H1 (cell line): ENCODE data around the gene RREB1. TPM values are rescaled to one million over a fixed set of nuclear protein-coding genes. Genes with fewer than 3 reads are reported as not detected.
"Not testable (repeated sequence)": the region's sequence is repeated elsewhere in the genome, so short reads cannot be mapped to it uniquely, and the experiment has no call there.

Experiments used
- CTCF ChIA-PET: fragments of 300-600 bp; sonication (Branson Sonifier 250); formaldehyde crosslinking; loops from one replicate; lab custom pipeline; 2021; ENCODE audit not compliant: partially characterized antibody; lab: Charles Lee
- POLR2A ChIA-PET: fragments of 300-600 bp; sonication (Branson Sonifier 250); formaldehyde crosslinking; loops from one replicate; lab custom pipeline; 2021; ENCODE audit warnings: inconsistent platforms; ENCODE audit not compliant: partially characterized antibody; lab: Charles Lee
- DNase-seq, 2 experiments: peaks; one replicate each; pipeline versions ENCODE4 v3.0.0 to v3.0.0-alpha.2; 2010 to 2022; ENCODE audit warnings: low spot score in 2 of 2, low read depth in 1 of 2, mixed read lengths in 1 of 2
- FAIRE-seq: peaks from 2 replicates; lab custom pipeline; 2011; peaks lifted over from hg19 to GRCh38; lab: Jason Lieb, UNC
- H2AFZ ChIP-seq: 2 replicates; pipeline ENCODE4 v1.8.1; 2012; ENCODE audit warnings: low read length, inconsistent platforms
- H2AK5ac ChIP-seq: 2 replicates; pipeline ENCODE4 v1.6.1; 2013; ENCODE audit warnings: low read depth, low read length
- H2BK120ac ChIP-seq: replicated peaks from 2 replicates; pipeline ENCODE3; 2013; ENCODE audit warnings: low read depth, low read length, inconsistent platforms
- H2BK12ac ChIP-seq: 2 replicates; pipeline ENCODE4 v1.6.1; 2013; ENCODE audit warnings: low read depth, low read length
- H2BK15ac ChIP-seq: 2 replicates; pipeline ENCODE4 v1.6.1; 2013; ENCODE audit warnings: low read length
- H2BK20ac ChIP-seq: 2 replicates; pipeline ENCODE4 v1.6.1; 2013; ENCODE audit warnings: low read length
- H2BK5ac ChIP-seq: 2 replicates; pipeline ENCODE4 v1.6.1; 2013; ENCODE audit warnings: low read depth, low read length
- H3K14ac ChIP-seq: 2 replicates; pipeline ENCODE4 v1.6.1; 2013; ENCODE audit warnings: inconsistent platforms; ENCODE audit not compliant: insufficient read length
- H3K18ac ChIP-seq: 2 replicates; pipeline ENCODE4 v1.6.1; 2013; ENCODE audit warnings: low read length; ENCODE audit errors: extremely low read depth
- H3K23ac ChIP-seq: 2 replicates; pipeline ENCODE4 v1.6.1; 2013; ENCODE audit warnings: inconsistent platforms; ENCODE audit not compliant: insufficient read length
- H3K23me2 ChIP-seq: 2 replicates; pipeline ENCODE4 v1.6.1; 2013; ENCODE audit warnings: low read depth, low read length
- H3K27ac ChIP-seq: 2 replicates; pipeline ENCODE4 v1.6.1; 2011; ENCODE audit warnings: low read depth, low read length, inconsistent platforms
- H3K27me3 ChIP-seq, 4 experiments: replicated peaks in 1 of 4; 1 replicate in 1 of 4; 2 replicates in 3 of 4; pipeline versions ENCODE4 v1.6.1 to v1.8.1; 2011 to 2013; ENCODE audit warnings: low read length in 3 of 4, mild to moderate bottlenecking in 3 of 4, inconsistent platforms in 2 of 4, mixed read lengths in 2 of 4, moderate library complexity in 1 of 4; ENCODE audit not compliant: control insufficient read depth in 3 of 4, insufficient read depth in 3 of 4; ENCODE audit errors: extremely low read depth in 1 of 4
- H3K36me3 ChIP-seq, 4 experiments: 2 replicates each; pipeline versions ENCODE4 v1.6.1 to v1.8.1; 2011 to 2013; ENCODE audit warnings: mild to moderate bottlenecking in 4 of 4, low read length in 3 of 4, moderate library complexity in 2 of 4, control low read depth in 1 of 4, inconsistent platforms in 1 of 4; ENCODE audit not compliant: insufficient read depth in 4 of 4, control insufficient read depth in 2 of 4
- H3K4ac ChIP-seq: replicated peaks from 2 replicates; pipeline ENCODE3; 2013; ENCODE audit warnings: low read length, low read depth, mixed read lengths, inconsistent platforms; ENCODE audit not compliant: insufficient read length
- H3K4me1 ChIP-seq, 4 experiments: replicated peaks in 1 of 4; 1 replicate in 1 of 4; 2 replicates in 3 of 4; pipeline versions ENCODE4 v1.6.1 to v1.8.1; 2011 to 2013; ENCODE audit warnings: low read length in 3 of 4, inconsistent platforms in 2 of 4, mixed read lengths in 1 of 4; ENCODE audit not compliant: insufficient read depth in 4 of 4, control insufficient read depth in 3 of 4
- H3K4me2 ChIP-seq, 2 experiments: 2 replicates each; pipeline versions ENCODE4 v1.6.1 to v1.8.1; 2011 to 2013; ENCODE audit warnings: low read depth in 2 of 2, low read length in 2 of 2, control low read depth in 1 of 2, inconsistent platforms in 1 of 2, mild to moderate bottlenecking in 1 of 2; ENCODE audit not compliant: insufficient read depth in 1 of 2
- H3K4me3 ChIP-seq, 4 experiments: fragments of 200-600, 300-600 bp in 1 of 4; sonication (generic), shearing (Covaris generic), sonication (Bioruptor Twin) in 1 of 4; 2 replicates each; pipeline versions ENCODE4 v1.5.1 to v1.8.1; 2011 to 2016; ENCODE audit warnings: low read length in 4 of 4, low read depth in 3 of 4, control low read depth in 2 of 4, inconsistent platforms in 2 of 4, mild to moderate bottlenecking in 2 of 4, mixed read lengths in 1 of 4, moderate library complexity in 1 of 4; ENCODE audit not compliant: insufficient read depth in 2 of 4; ENCODE audit errors: extremely low read depth in 1 of 4
- H3K56ac ChIP-seq: replicated peaks from 2 replicates; pipeline ENCODE3; 2013; ENCODE audit warnings: low read depth, mild to moderate bottlenecking, mixed read lengths, low read length, inconsistent platforms; ENCODE audit not compliant: insufficient read length
- H3K79me1 ChIP-seq: 2 replicates; pipeline ENCODE4 v1.6.1; 2013; ENCODE audit warnings: low read depth, low read length, control low read depth
- H3K79me2 ChIP-seq, 2 experiments: 2 replicates each; pipeline versions ENCODE4 v1.6.1 to v1.8.1; 2012 to 2013; ENCODE audit warnings: low read length in 2 of 2, mild to moderate bottlenecking in 2 of 2, inconsistent platforms in 1 of 2; ENCODE audit not compliant: insufficient read depth in 2 of 2, control insufficient read depth in 1 of 2
- H3K9ac ChIP-seq, 4 experiments: replicated peaks in 1 of 4; 1 replicate in 1 of 4; 2 replicates in 3 of 4; pipeline versions ENCODE4 v1.6.1 to v1.8.1; 2011 to 2013; ENCODE audit warnings: low read depth in 3 of 4, low read length in 3 of 4, control low read depth in 2 of 4, mild to moderate bottlenecking in 2 of 4, moderate library complexity in 2 of 4, inconsistent platforms in 1 of 4; ENCODE audit errors: extremely low read depth in 1 of 4
- H3K9me3 ChIP-seq, 2 experiments: 2 replicates each; pipeline versions ENCODE4 v1.6.1 to v1.8.1; 2012 to 2013; ENCODE audit warnings: mild to moderate bottlenecking in 2 of 2, moderate library complexity in 2 of 2, control low read depth in 1 of 2, inconsistent platforms in 1 of 2, low read depth in 1 of 2, low read length in 1 of 2, mixed read lengths in 1 of 2; ENCODE audit not compliant: insufficient read depth in 2 of 2
- H4K20me1 ChIP-seq, 2 experiments: replicated peaks in 1 of 2; 2 replicates each; pipeline versions ENCODE3 to v1.8.1; 2011 to 2013; ENCODE audit warnings: inconsistent platforms in 2 of 2, low read length in 2 of 2, mild to moderate bottlenecking in 1 of 2; ENCODE audit not compliant: insufficient read depth in 2 of 2, control insufficient read depth in 1 of 2
- H4K5ac ChIP-seq: 2 replicates; pipeline ENCODE4 v1.6.1; 2013; ENCODE audit warnings: low read length, low read depth, mixed read lengths, inconsistent platforms; ENCODE audit not compliant: insufficient read length
- H4K8ac ChIP-seq: 2 replicates; pipeline ENCODE4 v1.8.0; 2013; ENCODE audit warnings: mild to moderate bottlenecking, moderate library complexity, low read length, inconsistent platforms; ENCODE audit not compliant: insufficient read depth; ENCODE audit errors: extremely low read depth
- H4K91ac ChIP-seq: replicated peaks from 2 replicates; pipeline ENCODE3; 2013; ENCODE audit warnings: low read length, mixed read lengths, inconsistent platforms; ENCODE audit not compliant: insufficient read length
- MAFK ChIP-seq: IDR thresholded peaks from 2 replicates; pipeline ENCODE4 v1.6.1; 2012; ENCODE audit warnings: low read depth, mild to moderate bottlenecking, improper control_type of control experiment, low read length
- POLR2AphosphoS5 ChIP-seq: IDR thresholded peaks from 2 replicates; pipeline ENCODE4 v1.6.1; 2011; ENCODE audit warnings: low read depth, low read length
- WGBS, 2 experiments: shearing (Covaris generic) in 1 of 2; methylation state at CpG; one replicate each; pipeline versions ENCODE4 v1.1.6 to v1.1.7; 2013 to 2015; ENCODE audit warnings: low lambda C conversion rate in 2 of 2, mixed read lengths in 2 of 2, inconsistent platforms in 1 of 2, low coverage in 1 of 2, missing lambda C conversion rate in 1 of 2; ENCODE audit not compliant: insufficient replicate concordance in 2 of 2, insufficient coverage in 1 of 2, insufficient read length in 1 of 2; ENCODE audit errors: extremely low coverage in 1 of 2, missing lambda C conversion rate in 1 of 2; 5-methylcytosine and 5-hydroxymethylcytosine counted together
- polyA plus RNA-seq, 7 experiments: library from polyadenylated mRNA; depleted of rRNA in 3 of 7; stranded (reverse) in 5 of 7; unstranded in 2 of 7; fragments of >200 nt in 5 of 7; fragments of 200-250 nt in 2 of 7; gene quantifications; 1 replicate in 5 of 7; 2 replicates in 1 of 7; 4 replicates in 1 of 7; pipeline versions ENCODE4 v1.2.1 to v1.2.3, GENCODE V29; 2011 to 2013; ENCODE audit warnings: missing spikeins in 2 of 7, mixed read lengths in 2 of 7
- total RNA-seq: library from RNA; stranded (reverse); fragmentation: NEBNext Ultra II Directional; extraction: Animal tissue kit (Norgen Biotek cat#: 25700); gene quantifications from 2 replicates; pipeline ENCODE4 v1.2.1, GENCODE V29; 2021

Gene RREB1
- total and polyA plus RNA-seq, 2 of the 8 experiments (the other 6 are each of a cell fraction or from before 2014, with no cell fraction given), result 3.9 to 34.7 TPM

DNA sequence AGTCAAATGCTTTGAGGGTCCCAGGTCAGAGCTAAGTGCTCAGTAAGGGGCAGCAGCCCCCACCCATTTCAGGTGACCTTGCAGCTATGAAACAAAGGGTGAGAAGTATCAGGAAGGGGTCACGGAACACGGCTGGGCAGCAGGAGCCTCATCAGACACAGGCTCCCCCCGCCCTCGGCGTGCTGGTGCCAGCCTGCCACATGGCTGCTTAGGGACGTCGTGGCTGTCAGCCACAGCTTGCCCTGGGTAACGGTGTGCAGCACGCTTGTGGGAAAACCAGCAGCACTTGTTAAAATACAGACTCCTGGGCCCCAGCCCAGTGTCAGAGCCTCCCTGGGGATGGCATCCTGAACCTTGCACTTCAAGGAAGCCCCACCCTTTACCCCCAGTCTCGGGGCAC is 165.9 kb downstream of the RREB1 start:
- H3K79me2 ChIP-seq, result no peaks in the 10 kb centered on the region
- no peaks in the 10 kb centered on the region for H3K27me3 ChIP-seq
- no peak overlapping the region for H2AFZ ChIP-seq
- H3K23me2 ChIP-seq, result no peaks in the 10 kb centered on the region
- no peak overlapping the region for H3K56ac ChIP-seq
- no peak overlapping the region for H4K5ac ChIP-seq
- H4K8ac ChIP-seq, result no peak overlapping the region
- no peak overlapping the region for H2BK20ac ChIP-seq
- no peak overlapping the region for H2BK120ac ChIP-seq
- H3K23ac ChIP-seq, result no peak overlapping the region
- H4K20me1 ChIP-seq, result no peaks in the 10 kb centered on the region
- no peaks in the 10 kb centered on the region for H3K9me3 ChIP-seq
- ChIA-PET POLR2A (no interaction called here), CTCF (interaction anchor here (1.6 to 3.0 kb wide), 2 partner anchors 8 to 30 kb away, joined by 4 to 26 read pairs; no protein-coding TSS in a partner anchor)
- no peak for TF ChIP-seq POLR2AphosphoS5
- TF ChIP-seq MAFK, result no peak
- H2BK15ac ChIP-seq, result no peak overlapping the region
- H3K4ac ChIP-seq, result no peak overlapping the region
- DNase-seq, result peak in 1 of 2 experiments; percentile 39
- no peak overlapping the region for H3K4me3 ChIP-seq
- no peak overlapping the region for H3K9ac ChIP-seq
- no peak overlapping the region for H2BK12ac ChIP-seq
- H3K79me1 ChIP-seq, result no peaks in the 10 kb centered on the region
- FAIRE-seq, result no peak
- no peak overlapping the region for H3K18ac ChIP-seq
- WGBS, 2 experiments, result 81% methylated on average over 10 of the region's 10 CpGs; no CpG with 5 or more reads in 1 of the 2 experiments
- H2BK5ac ChIP-seq, result no peak overlapping the region
- H3K36me3 ChIP-seq, result no peaks in the 10 kb centered on the region
- no peak overlapping the region for H3K27ac ChIP-seq
- H3K4me2 ChIP-seq, result no peak overlapping the region
- no peaks in the 10 kb centered on the region for H3K4me1 ChIP-seq
- no peak overlapping the region for H2AK5ac ChIP-seq
- no peak overlapping the region for H4K91ac ChIP-seq
- no peak overlapping the region for H3K14ac ChIP-seq

DNA sequence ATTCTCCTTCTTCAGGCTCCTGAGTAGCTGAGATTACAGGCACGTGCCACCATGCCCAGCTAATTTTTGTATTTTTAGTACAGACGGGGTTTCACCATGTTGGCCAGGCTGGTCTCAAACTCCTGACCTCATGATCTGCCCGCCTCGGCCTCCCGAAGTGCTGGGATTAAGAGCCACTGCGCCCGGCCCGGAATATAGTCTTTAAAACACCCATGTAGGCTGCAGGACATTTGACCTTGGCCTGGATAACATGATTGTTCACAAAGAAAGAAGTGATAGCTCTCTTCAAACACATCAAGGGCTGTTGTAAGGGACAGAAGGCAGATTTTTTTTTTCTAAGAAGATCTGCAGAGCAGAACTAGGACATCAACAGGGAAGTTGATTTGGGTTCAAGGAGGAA is 166.8 kb downstream of the RREB1 start:
- FAIRE-seq, H3K23me2 ChIP-seq, H3K4me2 ChIP-seq, H3K4me3 ChIP-seq, H3K9ac ChIP-seq, H2BK5ac ChIP-seq, H4K20me1 ChIP-seq, H3K14ac ChIP-seq, H3K79me2 ChIP-seq, H2AFZ ChIP-seq, H2BK120ac ChIP-seq, H2BK12ac ChIP-seq, H3K56ac ChIP-seq, H3K4me1 ChIP-seq, H4K8ac ChIP-seq, H3K27ac ChIP-seq, H2BK15ac ChIP-seq, H3K36me3 ChIP-seq, H3K23ac ChIP-seq, H3K79me1 ChIP-seq, H3K9me3 ChIP-seq, H3K27me3 ChIP-seq, H3K18ac ChIP-seq, H3K4ac ChIP-seq, H2BK20ac ChIP-seq, H4K91ac ChIP-seq, H4K5ac ChIP-seq, H2AK5ac ChIP-seq: not testable (repeated sequence)
- CTCF ChIA-PET, result interaction anchor here (0.6 to 4.3 kb wide), 16 partner anchors 9 to 670 kb away, joined by 3 to 36 read pairs (median 4); no protein-coding TSS in a partner anchor
- POLR2A ChIA-PET, result interaction anchor here (1.0 kb wide), 1 partner anchor 13 kb away, joined by 4 read pairs; no protein-coding TSS in a partner anchor
- WGBS, 2 experiments, result 93% methylated on average over 8 of the region's 8 CpGs; no CpG with 5 or more reads in 1 of the 2 experiments
- DNase-seq, result peak in 1 of 2 experiments; percentile 22
